Epithelial cell of proximal tubule (primary cell): ENCODE measurements around the gene AFF3. TPM values are rescaled to one million over a fixed set of nuclear protein-coding genes. Genes with fewer than 3 reads are reported as not detected.

Experiments used
- DNase-seq: peaks from one replicate; pipeline ENCODE4 v3.0.0-alpha.2; 2011; ENCODE audit warnings: low read depth
- H3K4me3 ChIP-seq: 2 replicates; pipeline ENCODE4 v1.5.1; 2011; ENCODE audit warnings: low read depth, mild to moderate bottlenecking, low read length
- total RNA-seq: library from RNA; depleted of rRNA; stranded (reverse); fragments of >200 nt; gene quantifications from 2 replicates; pipeline ENCODE4 v1.2.3, GENCODE V29; 2015
- TF ChIP-seq, protein P1 (sequence below): conservative IDR thresholded peaks from 2 replicates; pipeline ENCODE4 v1.5.1; 2012; ENCODE audit warnings: low read depth, mild to moderate bottlenecking, low read length

AFF3 gene
- total RNA-seq, 1 donor from 2014 or later, result 0.35 TPM

DNA sequence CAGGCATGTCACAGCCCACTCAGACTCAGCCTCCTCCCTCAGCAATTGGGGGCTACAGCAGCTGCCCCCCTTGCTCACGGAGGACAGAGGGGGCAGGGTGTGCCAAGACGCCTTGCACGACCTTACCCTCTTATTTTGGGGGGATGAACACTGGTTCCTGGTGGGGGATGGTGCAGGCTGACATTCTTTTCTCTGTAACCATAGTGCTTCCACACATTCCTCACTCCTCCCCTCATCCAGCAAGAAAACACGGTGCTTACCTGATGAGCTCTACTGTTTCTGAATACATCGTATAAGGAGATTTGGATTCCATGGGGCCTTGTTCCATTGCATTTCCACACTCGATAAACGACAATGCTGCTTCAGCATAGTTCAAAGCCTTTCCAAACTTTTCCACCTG is 577.2 kb downstream of the AFF3 start:
- TF ChIP-seq, protein P1, sequence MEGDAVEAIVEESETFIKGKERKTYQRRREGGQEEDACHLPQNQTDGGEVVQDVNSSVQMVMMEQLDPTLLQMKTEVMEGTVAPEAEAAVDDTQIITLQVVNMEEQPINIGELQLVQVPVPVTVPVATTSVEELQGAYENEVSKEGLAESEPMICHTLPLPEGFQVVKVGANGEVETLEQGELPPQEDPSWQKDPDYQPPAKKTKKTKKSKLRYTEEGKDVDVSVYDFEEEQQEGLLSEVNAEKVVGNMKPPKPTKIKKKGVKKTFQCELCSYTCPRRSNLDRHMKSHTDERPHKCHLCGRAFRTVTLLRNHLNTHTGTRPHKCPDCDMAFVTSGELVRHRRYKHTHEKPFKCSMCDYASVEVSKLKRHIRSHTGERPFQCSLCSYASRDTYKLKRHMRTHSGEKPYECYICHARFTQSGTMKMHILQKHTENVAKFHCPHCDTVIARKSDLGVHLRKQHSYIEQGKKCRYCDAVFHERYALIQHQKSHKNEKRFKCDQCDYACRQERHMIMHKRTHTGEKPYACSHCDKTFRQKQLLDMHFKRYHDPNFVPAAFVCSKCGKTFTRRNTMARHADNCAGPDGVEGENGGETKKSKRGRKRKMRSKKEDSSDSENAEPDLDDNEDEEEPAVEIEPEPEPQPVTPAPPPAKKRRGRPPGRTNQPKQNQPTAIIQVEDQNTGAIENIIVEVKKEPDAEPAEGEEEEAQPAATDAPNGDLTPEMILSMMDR, result no peak
- no peak for DNase-seq
- no peak overlapping the region for H3K4me3 ChIP-seq

DNA sequence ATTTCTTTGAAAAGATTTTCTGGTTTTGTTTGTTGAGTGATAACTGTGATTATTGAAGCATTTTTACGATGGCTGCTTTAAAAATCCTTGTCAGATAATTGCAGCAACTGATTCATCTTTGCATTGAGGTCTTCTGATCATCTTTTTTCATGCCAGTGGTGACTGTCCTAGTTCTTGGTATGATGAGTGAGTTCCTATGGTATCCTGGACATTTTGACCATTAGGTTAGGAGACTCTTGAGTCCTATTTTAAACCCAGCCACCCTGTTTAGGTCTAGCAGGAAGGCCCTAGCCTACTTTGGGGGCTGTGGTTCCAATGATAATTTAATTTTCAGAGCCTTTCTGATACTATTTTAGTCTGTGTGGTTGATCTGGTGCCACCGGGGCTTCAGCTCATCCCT is 579.9 kb downstream of the AFF3 start:
- TF ChIP-seq, protein P1, result no peak
- no peak overlapping the region for H3K4me3 ChIP-seq
- no peak for DNase-seq

DNA sequence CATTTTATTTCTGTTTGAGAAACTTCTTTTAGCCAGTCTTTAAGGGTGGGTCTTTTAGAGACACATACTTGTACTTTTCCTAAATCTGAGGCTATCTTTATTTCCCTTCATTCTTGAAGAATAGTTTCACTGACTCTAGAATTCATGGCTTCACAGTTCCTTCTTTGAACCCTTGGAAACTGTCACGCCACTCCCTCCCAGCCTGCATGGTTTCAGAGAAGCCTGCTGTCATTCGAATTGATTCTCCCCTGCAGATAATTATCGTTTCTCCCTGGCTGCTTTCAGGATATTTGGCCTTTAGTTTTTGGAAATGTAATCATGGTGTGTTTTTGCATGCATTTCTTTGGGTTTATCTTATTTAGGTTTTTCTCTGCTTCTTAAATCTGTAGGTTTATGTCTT is 580.6 kb downstream of the AFF3 start:
- H3K4me3 ChIP-seq, result no peak overlapping the region
- DNase-seq, result no peak
- TF ChIP-seq, protein P1, result no peak

DNA sequence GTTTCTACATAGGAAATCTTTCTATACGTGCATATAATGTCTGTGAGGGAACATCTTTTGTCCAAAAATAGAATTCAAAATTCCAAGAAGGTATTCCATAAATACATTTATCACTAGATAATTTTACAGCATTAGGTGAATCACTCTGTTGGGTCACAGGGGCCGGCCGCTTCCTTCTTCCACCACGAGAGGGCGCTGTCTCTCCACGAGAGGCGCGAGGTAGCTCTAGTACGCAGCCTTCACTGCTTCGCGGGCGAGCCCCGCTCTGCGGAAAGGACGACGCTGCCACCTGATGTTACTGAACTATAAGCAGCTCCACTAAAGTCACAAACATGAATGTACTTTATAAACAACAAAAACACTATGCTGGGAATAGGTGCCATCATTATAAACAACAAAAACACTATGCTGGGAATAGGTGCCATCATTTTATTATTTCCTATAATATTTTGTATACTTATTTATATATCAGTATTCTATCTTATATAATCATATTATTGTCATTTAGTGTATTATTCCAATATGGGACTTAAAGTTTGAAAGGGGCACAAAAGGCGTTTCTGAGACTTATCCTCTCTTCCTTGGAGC is 583.2 kb downstream of the AFF3 start:
- TF ChIP-seq, protein P1, result peak; percentile 97
- H3K4me3 ChIP-seq, result no peak overlapping the region
- peak; percentile 10 for DNase-seq

DNA sequence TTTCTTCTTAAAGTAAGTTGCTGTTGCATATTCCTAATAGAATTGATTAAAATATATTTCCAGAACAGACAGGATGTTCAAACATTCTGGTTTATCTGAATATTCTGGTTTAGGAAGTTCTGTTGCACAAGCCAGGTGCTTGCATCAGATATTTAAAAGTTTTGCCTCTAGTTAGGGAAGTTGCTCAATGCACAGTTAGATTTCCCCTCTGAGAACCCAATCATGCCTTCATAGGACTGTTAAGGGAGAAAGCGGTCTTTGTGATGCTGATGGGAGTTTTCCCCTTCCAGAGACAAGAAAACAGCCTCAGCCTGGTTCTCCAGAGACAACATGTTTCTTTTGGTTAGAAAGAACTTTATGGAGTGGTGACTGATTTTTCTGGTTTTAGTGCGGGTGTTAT is 587.0 kb downstream of the AFF3 start:
- TF ChIP-seq, protein P1, result no peak
- DNase-seq, result no peak
- H3K4me3 ChIP-seq, result no peak overlapping the region

DNA sequence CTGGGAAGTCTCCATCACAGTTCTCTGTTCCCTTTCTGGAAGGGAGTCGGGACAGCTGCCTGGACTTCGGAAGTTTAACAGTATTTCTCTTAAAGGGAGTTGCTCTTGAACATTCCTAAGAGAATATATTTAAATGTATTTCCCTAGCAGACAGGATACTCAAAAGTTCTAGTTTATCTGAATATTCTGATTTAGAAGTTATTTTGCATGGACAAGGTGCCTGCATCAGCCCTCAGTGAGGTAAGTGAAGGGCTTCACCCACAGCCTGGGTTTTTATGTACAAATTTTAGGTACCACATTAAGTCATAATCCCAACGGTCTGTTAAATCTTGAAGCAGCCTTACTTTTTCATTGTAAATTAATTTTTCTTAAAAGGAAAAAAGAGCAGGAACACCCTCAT is 587.5 kb downstream of the AFF3 start:
- TF ChIP-seq, protein P1, result no peak

DNA sequence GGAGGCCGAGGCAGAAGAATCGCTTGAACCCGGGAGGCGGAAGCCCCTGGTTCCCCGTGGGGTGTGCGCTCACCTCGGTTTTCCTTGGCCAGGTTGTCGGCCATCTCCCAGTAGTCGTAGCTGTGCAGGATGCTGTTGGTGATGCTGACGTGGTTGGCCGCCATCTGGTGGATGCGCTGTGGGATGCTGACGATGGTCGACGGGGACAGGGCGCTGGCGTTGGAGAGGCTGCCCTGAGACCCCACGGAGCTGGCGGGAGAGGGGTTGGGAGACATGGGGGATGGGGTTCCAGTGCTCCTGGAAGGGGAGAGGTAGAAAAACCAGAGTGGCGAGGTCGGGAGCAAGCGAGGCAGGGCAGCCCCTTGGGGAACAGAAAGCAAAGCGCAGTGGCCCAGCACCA is 588.2 kb downstream of the AFF3 start:
- H3K4me3 ChIP-seq, result no peak overlapping the region
- no peak for DNase-seq
- TF ChIP-seq, protein P1, result no peak

More for the DNA sequence above, 587.5 kb downstream of the AFF3 start:
- H3K4me3 ChIP-seq, result no peak overlapping the region
- DNase-seq, result no peak
